Measurements from ENCODE around the gene YTHDF2. TPM values are rescaled to one million over a fixed set of nuclear protein-coding genes. Genes with fewer than 3 reads are reported as not detected.
"Not testable (repeated sequence)": the region's sequence is repeated elsewhere in the genome, so short reads cannot be mapped to it uniquely, and the experiment has no call there.

YTHDF2 gene
- total RNA-seq, 1 experiment from 2014 or later = 97.3 TPM

GRCh38 chr1:28750330-28750729 is 13.6 kb downstream of the YTHDF2 start:
- no peak for DNase-seq (ENCODE audit: low read depth, low spot score)
- no peak for ATAC-seq
- Histone ChIP-seq H3K4me3 (ENCODE audit: low read depth in 2 of 2, low read length in 2 of 2) (no peak overlapping the region), H3K36me3 (ENCODE audit: control insufficient read depth, insufficient read depth, low read length) (no peaks in the 10 kb centered on the region; the same call in 1 of the 2 replicates), H3K9me3 (ENCODE audit: control insufficient read depth, insufficient read depth, low read depth, low read length) (no peaks in the 10 kb centered on the region), H3K27ac (ENCODE audit: low read length) (no peak overlapping the region), H3K27me3 (ENCODE audit: control insufficient read depth, insufficient read depth, low read length) (no peaks in the 10 kb centered on the region), H3K4me1 (ENCODE audit: control insufficient read depth, insufficient read depth, low read length) (peaks cover 12% of the 10 kb centered on the region; the same call in 1 of the 2 replicates)
- CTCF ChIA-PET = no interaction called here
- POLR2A ChIA-PET = interaction anchor here (0.6 kb wide), 1 partner anchor 236 kb away, joined by 3 read pairs; no protein-coding TSS in a partner anchor
- intact Hi-C loops (cut with micrococcal nuclease; ENCODE audit: unreplicated experiment) = no loop called here
- BruUV-seq (replicated peaks) = no TSS peak
- in situ Hi-C loops (cut with HindIII; ENCODE audit: low pct_unique_long_range_greater_than_20kb, low sequenced_read_pairs) = no loop called here
- TF ChIP-seq REST (IDR thresholded peaks at IDR 0.05; ENCODE audit: insufficient read depth in 1 of 2, low read depth in 2 of 2, low read length in 1 of 2) (no peak), TCF7L2 (IDR thresholded peaks at IDR 0.05; ENCODE audit: low read depth, low read length) (no peak), SIN3A (IDR thresholded peaks at IDR 0.05; ENCODE audit: borderline replicate concordance, insufficient read depth, low read depth, low read length) (no peak), POLR2AphosphoS5 (IDR thresholded peaks at IDR 0.05; ENCODE audit: low read depth, low read length) (no peak)
- TF ChIP-seq, protein P1, sequence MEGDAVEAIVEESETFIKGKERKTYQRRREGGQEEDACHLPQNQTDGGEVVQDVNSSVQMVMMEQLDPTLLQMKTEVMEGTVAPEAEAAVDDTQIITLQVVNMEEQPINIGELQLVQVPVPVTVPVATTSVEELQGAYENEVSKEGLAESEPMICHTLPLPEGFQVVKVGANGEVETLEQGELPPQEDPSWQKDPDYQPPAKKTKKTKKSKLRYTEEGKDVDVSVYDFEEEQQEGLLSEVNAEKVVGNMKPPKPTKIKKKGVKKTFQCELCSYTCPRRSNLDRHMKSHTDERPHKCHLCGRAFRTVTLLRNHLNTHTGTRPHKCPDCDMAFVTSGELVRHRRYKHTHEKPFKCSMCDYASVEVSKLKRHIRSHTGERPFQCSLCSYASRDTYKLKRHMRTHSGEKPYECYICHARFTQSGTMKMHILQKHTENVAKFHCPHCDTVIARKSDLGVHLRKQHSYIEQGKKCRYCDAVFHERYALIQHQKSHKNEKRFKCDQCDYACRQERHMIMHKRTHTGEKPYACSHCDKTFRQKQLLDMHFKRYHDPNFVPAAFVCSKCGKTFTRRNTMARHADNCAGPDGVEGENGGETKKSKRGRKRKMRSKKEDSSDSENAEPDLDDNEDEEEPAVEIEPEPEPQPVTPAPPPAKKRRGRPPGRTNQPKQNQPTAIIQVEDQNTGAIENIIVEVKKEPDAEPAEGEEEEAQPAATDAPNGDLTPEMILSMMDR (IDR thresholded peaks at IDR 0.05) = no peak

DNA sequence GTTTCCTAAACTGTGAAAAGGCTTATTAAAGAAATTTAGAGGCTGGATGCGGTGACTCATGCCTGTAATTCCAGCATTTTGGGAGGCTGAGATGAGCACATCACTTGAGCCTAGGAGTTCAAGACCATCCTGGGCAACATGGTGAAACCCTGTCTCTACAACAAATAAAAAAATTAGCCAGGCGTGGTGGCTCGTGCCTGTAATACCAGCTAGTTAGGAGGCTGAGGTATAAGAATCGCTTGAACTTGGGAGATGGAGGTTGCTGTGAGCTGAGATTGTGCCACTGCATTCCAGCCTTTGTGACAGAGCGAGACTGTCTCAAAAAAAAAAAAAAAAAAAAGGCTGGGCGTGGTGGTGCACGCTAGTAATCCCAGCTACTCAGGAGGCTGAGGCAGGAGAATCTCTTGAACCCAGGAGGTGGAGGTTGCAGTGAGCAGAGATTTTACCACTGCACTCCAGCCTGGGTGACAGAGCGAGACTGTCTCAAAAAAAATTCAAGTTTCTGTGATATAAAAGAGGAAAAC is 14.1 kb downstream of the YTHDF2 start:
- ChIA-PET POLR2A (interaction anchor here (0.6 kb wide), 1 partner anchor 237 kb away, joined by 3 read pairs; no protein-coding TSS in a partner anchor), CTCF (interaction anchor here (0.6 kb wide), 1 partner anchor 373 kb away, joined by 3 read pairs; no protein-coding TSS in a partner anchor)

More for the DNA sequence above, 14.1 kb downstream of the YTHDF2 start:
- H3K36me3 ChIP-seq (ENCODE audit: control insufficient read depth, insufficient read depth, low read length); H3K27me3 ChIP-seq (ENCODE audit: control insufficient read depth, insufficient read depth, low read length); DNase-seq (ENCODE audit: low read depth, low spot score); ATAC-seq; BruUV-seq (replicated peaks); H3K27ac ChIP-seq (ENCODE audit: low read length); in situ Hi-C loops (cut with HindIII; ENCODE audit: low pct_unique_long_range_greater_than_20kb, low sequenced_read_pairs); H3K4me3 ChIP-seq (ENCODE audit: low read depth in 2 of 2, low read length in 2 of 2); H3K9me3 ChIP-seq (ENCODE audit: control insufficient read depth, insufficient read depth, low read depth, low read length); intact Hi-C loops (cut with micrococcal nuclease; ENCODE audit: unreplicated experiment): not testable (repeated sequence)
- peaks cover 12% of the 10 kb centered on the region; the same call in 1 of the 2 replicates for H3K4me1 ChIP-seq (ENCODE audit: control insufficient read depth, insufficient read depth, low read length)

Data from Panc1 (cell line).